ENCODE data around the gene SNX4. TPM values are rescaled to one million over a fixed set of nuclear protein-coding genes. Genes with fewer than 3 reads are reported as not detected.

Gene SNX4
- polyA plus RNA-seq, 1 of the 3 experiments (the other 2 are of a cell fraction), result 5.1 TPM

DNA sequence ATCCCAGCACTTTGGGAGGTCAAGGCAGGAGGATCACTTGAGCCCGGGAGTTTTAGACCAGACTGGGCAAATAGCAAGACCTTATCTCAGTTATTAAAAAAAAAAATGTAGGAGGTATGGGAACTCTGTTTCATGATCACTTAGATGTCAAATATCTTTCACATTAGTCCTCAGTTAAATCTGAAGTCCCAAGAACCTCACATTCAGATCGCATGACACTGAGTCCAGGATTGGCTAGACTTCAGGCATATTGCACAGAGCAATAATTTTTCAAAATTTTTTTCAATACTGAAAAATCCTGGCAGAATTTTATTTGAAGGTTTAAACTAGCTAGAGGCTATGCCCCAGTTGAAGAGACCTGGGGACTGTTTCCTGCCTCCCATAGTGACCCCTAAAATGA, 88.6 kb downstream of the SNX4 start:
- H3K4me2 ChIP-seq, result no peak overlapping the region
- ChIA-PET CTCF (no interaction called here), POLR2A (no interaction called here)
- peaks cover 0 to 6% of the 10 kb centered on the region in 2 experiments; a peak in 1 of 4 replicates for H3K4me1 ChIP-seq (ENCODE audit: control insufficient read depth in 1 of 2, insufficient read depth in 2 of 2, low read depth in 1 of 2, low read length in 1 of 2)
- 97% methylated on average over 2 of the region's 2 CpGs for WGBS (ENCODE audit: low lambda C conversion rate)
- H3K9me2 ChIP-seq, result no peaks in the 10 kb centered on the region
- H3K79me2 ChIP-seq (ENCODE audit: insufficient read depth), result no peaks in the 10 kb centered on the region
- no peaks in the 10 kb centered on the region for H3K9me3 ChIP-seq
- no peak overlapping the region for H3K27ac ChIP-seq (ENCODE audit: low read depth in 2 of 2, low read length in 1 of 2)
- DNase-seq, result no peak
- H3K36me3 ChIP-seq (replicated peaks in 1 of 2; ENCODE audit: control insufficient read depth in 1 of 2, insufficient read depth in 2 of 2, low read length in 1 of 2), result no peaks in the 10 kb centered on the region
- no peaks in the 10 kb centered on the region for H3F3A ChIP-seq (replicated peaks; ENCODE audit: insufficient read depth)
- H2AFZ ChIP-seq (ENCODE audit: low read depth), result no peak overlapping the region
- TF ChIP-seq, protein P1, sequence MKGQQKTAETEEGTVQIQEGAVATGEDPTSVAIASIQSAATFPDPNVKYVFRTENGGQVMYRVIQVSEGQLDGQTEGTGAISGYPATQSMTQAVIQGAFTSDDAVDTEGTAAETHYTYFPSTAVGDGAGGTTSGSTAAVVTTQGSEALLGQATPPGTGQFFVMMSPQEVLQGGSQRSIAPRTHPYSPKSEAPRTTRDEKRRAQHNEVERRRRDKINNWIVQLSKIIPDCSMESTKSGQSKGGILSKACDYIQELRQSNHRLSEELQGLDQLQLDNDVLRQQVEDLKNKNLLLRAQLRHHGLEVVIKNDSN (IDR thresholded peaks at IDR 0.05; ENCODE audit: borderline replicate concordance, low read depth), result no peak
- no peak for TF ChIP-seq ZBTB33 (IDR thresholded peaks at IDR 0.05; ENCODE audit: borderline replicate concordance, low read depth)
- TF ChIP-seq FOXM1 (IDR thresholded peaks at IDR 0.05; ENCODE audit: low read depth), result no peak
- TF ChIP-seq TCF12 (IDR thresholded peaks at IDR 0.05), result no peak
- TF ChIP-seq RXRA (IDR thresholded peaks at IDR 0.05; ENCODE audit: borderline replicate concordance, low read depth), result no peak
- no peak for TF ChIP-seq JUND (IDR thresholded peaks at IDR 0.05)
- H3K27me3 ChIP-seq (ENCODE audit: insufficient read depth), result no peaks in the 10 kb centered on the region
- no peak overlapping the region for H3K9ac ChIP-seq
- H3K4me3 ChIP-seq (ENCODE audit: low read depth in 2 of 2, low read length in 1 of 2), result no peak overlapping the region
- no peaks in the 10 kb centered on the region for H4K20me1 ChIP-seq (ENCODE audit: insufficient read depth)

DNA sequence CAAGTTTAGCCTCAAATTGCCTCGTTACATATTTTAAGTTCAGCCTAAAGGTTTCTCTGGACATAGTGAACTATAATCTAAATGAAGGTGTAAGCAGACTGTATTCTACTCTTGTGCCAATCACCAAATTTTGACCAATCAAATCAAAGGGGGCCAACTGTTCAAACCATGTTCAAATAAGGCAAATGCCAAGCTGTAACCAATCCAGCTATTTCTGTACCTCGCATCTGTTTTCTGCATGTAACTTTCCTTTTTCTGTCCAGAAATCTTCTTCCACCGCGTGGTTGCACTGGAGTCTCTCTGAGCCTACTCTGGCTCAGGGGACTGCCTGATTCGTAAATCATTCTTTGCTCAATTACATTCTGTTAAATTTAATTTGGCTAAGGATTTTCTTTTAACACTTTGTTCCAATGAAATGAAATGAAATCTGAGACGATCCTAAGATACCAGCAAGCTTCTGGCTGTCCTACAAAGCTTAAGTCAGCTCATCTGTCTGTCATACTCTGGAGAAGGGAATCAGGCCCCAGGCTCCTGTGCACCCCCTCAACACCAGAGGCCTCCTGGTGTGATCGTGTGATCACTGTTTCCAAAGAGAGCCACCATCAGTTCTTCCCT, 91.7 kb downstream of the SNX4 start:
- H3K79me2 ChIP-seq (ENCODE audit: insufficient read depth), result no peaks in the 10 kb centered on the region
- no peaks in the 10 kb centered on the region for H4K20me1 ChIP-seq (ENCODE audit: insufficient read depth)
- no peak overlapping the region for H3K4me2 ChIP-seq
- no peaks in the 10 kb centered on the region for H3K36me3 ChIP-seq (replicated peaks in 1 of 2; ENCODE audit: control insufficient read depth in 1 of 2, insufficient read depth in 2 of 2, low read length in 1 of 2)
- H3K9ac ChIP-seq, result no peak overlapping the region
- POLR2A ChIA-PET, result no interaction called here
- no peak overlapping the region for H3K4me3 ChIP-seq (ENCODE audit: low read depth in 2 of 2, low read length in 1 of 2)
- no peaks in the 10 kb centered on the region for H3K9me2 ChIP-seq
- H3K4me1 ChIP-seq (ENCODE audit: control insufficient read depth in 1 of 2, insufficient read depth in 2 of 2, low read depth in 1 of 2, low read length in 1 of 2), result peaks cover 0 to 3% of the 10 kb centered on the region in 2 experiments; a peak in 1 of 4 replicates
- no peaks in the 10 kb centered on the region for H3K9me3 ChIP-seq
- CTCF ChIA-PET, result interaction anchor here (1.1 to 1.9 kb wide), 2 partner anchors 10 to 12 kb away, joined by 4 to 5 read pairs; no protein-coding TSS in a partner anchor
- WGBS (ENCODE audit: low lambda C conversion rate), result 88% methylated on average over 7 of the region's 7 CpGs
- no peaks in the 10 kb centered on the region for H3K27me3 ChIP-seq (ENCODE audit: insufficient read depth)
- H2AFZ ChIP-seq (ENCODE audit: low read depth), result no peak overlapping the region
- no peaks in the 10 kb centered on the region for H3F3A ChIP-seq (replicated peaks; ENCODE audit: insufficient read depth)
- DNase-seq, result no peak
- no peak overlapping the region for H3K27ac ChIP-seq (ENCODE audit: low read depth in 2 of 2, low read length in 1 of 2)
- TF ChIP-seq, protein P1 (IDR thresholded peaks at IDR 0.05; ENCODE audit: borderline replicate concordance, low read depth), result no peak
- TF ChIP-seq, protein P2, sequence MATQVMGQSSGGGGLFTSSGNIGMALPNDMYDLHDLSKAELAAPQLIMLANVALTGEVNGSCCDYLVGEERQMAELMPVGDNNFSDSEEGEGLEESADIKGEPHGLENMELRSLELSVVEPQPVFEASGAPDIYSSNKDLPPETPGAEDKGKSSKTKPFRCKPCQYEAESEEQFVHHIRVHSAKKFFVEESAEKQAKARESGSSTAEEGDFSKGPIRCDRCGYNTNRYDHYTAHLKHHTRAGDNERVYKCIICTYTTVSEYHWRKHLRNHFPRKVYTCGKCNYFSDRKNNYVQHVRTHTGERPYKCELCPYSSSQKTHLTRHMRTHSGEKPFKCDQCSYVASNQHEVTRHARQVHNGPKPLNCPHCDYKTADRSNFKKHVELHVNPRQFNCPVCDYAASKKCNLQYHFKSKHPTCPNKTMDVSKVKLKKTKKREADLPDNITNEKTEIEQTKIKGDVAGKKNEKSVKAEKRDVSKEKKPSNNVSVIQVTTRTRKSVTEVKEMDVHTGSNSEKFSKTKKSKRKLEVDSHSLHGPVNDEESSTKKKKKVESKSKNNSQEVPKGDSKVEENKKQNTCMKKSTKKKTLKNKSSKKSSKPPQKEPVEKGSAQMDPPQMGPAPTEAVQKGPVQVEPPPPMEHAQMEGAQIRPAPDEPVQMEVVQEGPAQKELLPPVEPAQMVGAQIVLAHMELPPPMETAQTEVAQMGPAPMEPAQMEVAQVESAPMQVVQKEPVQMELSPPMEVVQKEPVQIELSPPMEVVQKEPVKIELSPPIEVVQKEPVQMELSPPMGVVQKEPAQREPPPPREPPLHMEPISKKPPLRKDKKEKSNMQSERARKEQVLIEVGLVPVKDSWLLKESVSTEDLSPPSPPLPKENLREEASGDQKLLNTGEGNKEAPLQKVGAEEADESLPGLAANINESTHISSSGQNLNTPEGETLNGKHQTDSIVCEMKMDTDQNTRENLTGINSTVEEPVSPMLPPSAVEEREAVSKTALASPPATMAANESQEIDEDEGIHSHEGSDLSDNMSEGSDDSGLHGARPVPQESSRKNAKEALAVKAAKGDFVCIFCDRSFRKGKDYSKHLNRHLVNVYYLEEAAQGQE (IDR thresholded peaks at IDR 0.05; ENCODE audit: low read depth, low read length), result no peak
- TF ChIP-seq FOXM1 (IDR thresholded peaks at IDR 0.05; ENCODE audit: low read depth) (no peak), FOXJ3 (CRISPR knock-in tag; IDR thresholded peaks at IDR 0.05) (no peak), MXI1 (IDR thresholded peaks at IDR 0.05; ENCODE audit: low read depth, low read length) (no peak), RFX5 (IDR thresholded peaks at IDR 0.05; ENCODE audit: low read length) (no peak), PBX3 (IDR thresholded peaks at IDR 0.05) (no peak), TCF12 (IDR thresholded peaks at IDR 0.05) (no peak), GATA2 (CRISPR knock-in tag; IDR thresholded peaks at IDR 0.05) (no peak), NFIC (IDR thresholded peaks at IDR 0.05; ENCODE audit: borderline replicate concordance) (no peak), RXRA (IDR thresholded peaks at IDR 0.05; ENCODE audit: borderline replicate concordance, low read depth) (no peak), ELF1 (IDR thresholded peaks at IDR 0.05) (no peak), RAD21 (IDR thresholded peaks at IDR 0.05; ENCODE audit: low read length) (no peak), ZBTB33 (IDR thresholded peaks at IDR 0.05; ENCODE audit: borderline replicate concordance, low read depth) (no peak)
- TF ChIP-seq, protein P3, sequence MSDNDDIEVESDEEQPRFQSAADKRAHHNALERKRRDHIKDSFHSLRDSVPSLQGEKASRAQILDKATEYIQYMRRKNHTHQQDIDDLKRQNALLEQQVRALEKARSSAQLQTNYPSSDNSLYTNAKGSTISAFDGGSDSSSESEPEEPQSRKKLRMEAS (IDR thresholded peaks at IDR 0.05; ENCODE audit: low read depth), result no peak

All from SK-N-SH (cell line).